Upper lobe of right lung (tissue), 1 donor: ENCODE results near the gene NELL1. TPM values are rescaled to one million over a fixed set of nuclear protein-coding genes. Genes with fewer than 3 reads are reported as not detected.

Experiments used
- ATAC-seq: fragments of 200-7000 bp; cut with Tn5 transposase; one replicate; pipeline ENCODE4 v1.9.1; 2020; ENCODE audit warnings: mild to moderate bottlenecking, moderate library complexity
- DNase-seq: peaks from one replicate; pipeline ENCODE4 v3.0.0-alpha.2; 2020
- H3K27ac ChIP-seq: fragments of 200-600 bp; one replicate; pipeline ENCODE4 v1.8.0; 2022
- H3K27me3 ChIP-seq: fragments of 200-600 bp; one replicate; pipeline ENCODE4 v1.8.0; 2022; ENCODE audit warnings: mild to moderate bottlenecking
- H3K36me3 ChIP-seq: fragments of 200-600 bp; one replicate; pipeline ENCODE4 v1.8.0; 2022
- H3K4me1 ChIP-seq: fragments of 200-600 bp; one replicate; pipeline ENCODE4 v1.8.0; 2022
- H3K4me3 ChIP-seq: fragments of 200-600 bp; one replicate; pipeline ENCODE4 v1.8.0; 2022; ENCODE audit warnings: mild to moderate bottlenecking
- H3K9me3 ChIP-seq: fragments of 200-600 bp; one replicate; pipeline ENCODE4 v1.8.0; 2022
- intact Hi-C: fragments of 100-400 bp; cut with DNase I; formaldehyde crosslinking; loops from one replicate; pipeline ENCODE4 v1.11.0; 2022
- total RNA-seq: library from RNA; stranded (reverse); fragmentation: NEBNext Ultra II Directional; extraction: Animal tissue kit (Norgen Biotek cat#: 25700); gene quantifications from one replicate; pipeline ENCODE4 v1.2.1, GENCODE V29; 2021
- TF ChIP-seq, protein P1 (sequence below): fragments of 200-600 bp; IDR thresholded peaks from one replicate; pipeline ENCODE4 v1.8.0; 2022; ENCODE audit warnings: antibody characterized with exemption
- donor health status: DM: no; HTN: yes; CAD: no; lungs with severe emphysema.

Gene NELL1
- total RNA-seq, 1 donor from 2014 or later = not detected

DNA sequence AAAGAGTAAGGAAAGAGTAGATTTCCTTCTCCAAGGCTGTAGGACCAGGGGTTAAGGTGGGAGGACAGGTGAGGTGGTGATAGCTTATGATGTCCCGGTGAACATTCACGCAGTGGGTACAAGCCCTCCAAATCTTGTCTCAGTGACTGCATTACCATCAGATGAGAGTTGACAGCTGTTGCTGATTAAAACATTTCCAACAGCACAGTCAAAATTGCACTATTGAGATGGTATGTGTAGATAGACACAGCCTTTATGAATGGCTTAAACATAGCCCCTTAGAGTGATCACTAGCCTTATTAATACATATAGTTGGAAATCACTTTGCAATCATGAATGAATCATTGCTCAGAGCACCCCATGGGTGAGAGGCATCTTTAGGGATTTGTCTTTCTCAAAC is 7.3 kb downstream of the NELL1 start:
- no peaks in the 10 kb centered on the region for H3K4me1 ChIP-seq
- H3K27ac ChIP-seq = no peak overlapping the region
- no peaks in the 10 kb centered on the region for H3K9me3 ChIP-seq
- ATAC-seq (no peak), DNase-seq (no peak)
- peaks cover 22% of the 10 kb centered on the region for H3K27me3 ChIP-seq
- intact Hi-C loops = no loop called here
- TF ChIP-seq, protein P1, sequence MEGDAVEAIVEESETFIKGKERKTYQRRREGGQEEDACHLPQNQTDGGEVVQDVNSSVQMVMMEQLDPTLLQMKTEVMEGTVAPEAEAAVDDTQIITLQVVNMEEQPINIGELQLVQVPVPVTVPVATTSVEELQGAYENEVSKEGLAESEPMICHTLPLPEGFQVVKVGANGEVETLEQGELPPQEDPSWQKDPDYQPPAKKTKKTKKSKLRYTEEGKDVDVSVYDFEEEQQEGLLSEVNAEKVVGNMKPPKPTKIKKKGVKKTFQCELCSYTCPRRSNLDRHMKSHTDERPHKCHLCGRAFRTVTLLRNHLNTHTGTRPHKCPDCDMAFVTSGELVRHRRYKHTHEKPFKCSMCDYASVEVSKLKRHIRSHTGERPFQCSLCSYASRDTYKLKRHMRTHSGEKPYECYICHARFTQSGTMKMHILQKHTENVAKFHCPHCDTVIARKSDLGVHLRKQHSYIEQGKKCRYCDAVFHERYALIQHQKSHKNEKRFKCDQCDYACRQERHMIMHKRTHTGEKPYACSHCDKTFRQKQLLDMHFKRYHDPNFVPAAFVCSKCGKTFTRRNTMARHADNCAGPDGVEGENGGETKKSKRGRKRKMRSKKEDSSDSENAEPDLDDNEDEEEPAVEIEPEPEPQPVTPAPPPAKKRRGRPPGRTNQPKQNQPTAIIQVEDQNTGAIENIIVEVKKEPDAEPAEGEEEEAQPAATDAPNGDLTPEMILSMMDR = no peak
- H3K36me3 ChIP-seq = no peaks in the 10 kb centered on the region
- H3K4me3 ChIP-seq = no peak overlapping the region

- H3K9me3 ChIP-seq = no peaks in the 10 kb centered on the region
- ATAC-seq (no peak), DNase-seq (no peak)
- no peaks in the 10 kb centered on the region for H3K4me1 ChIP-seq
- intact Hi-C loops = no loop called here
- H3K36me3 ChIP-seq = no peaks in the 10 kb centered on the region
- no peaks in the 10 kb centered on the region for H3K27me3 ChIP-seq
- no peak overlapping the region for H3K27ac ChIP-seq
- TF ChIP-seq, protein P1 = no peak
- no peak overlapping the region for H3K4me3 ChIP-seq
These were observed 19.4 kb downstream of the NELL1 start for GRCh38 chr11:20688761-20689160.

- Histone ChIP-seq H3K27ac (no peak overlapping the region), H3K36me3 (no peaks in the 10 kb centered on the region), H3K27me3 (no peaks in the 10 kb centered on the region), H3K4me1 (no peaks in the 10 kb centered on the region), H3K4me3 (no peak overlapping the region), H3K9me3 (no peaks in the 10 kb centered on the region)
- ATAC-seq (no peak), DNase-seq (no peak)
- intact Hi-C loops = no loop called here
- TF ChIP-seq, protein P1 = no peak
These were observed 38.5 kb downstream of the NELL1 start for GRCh38 chr11:20707876-20708275.

DNA sequence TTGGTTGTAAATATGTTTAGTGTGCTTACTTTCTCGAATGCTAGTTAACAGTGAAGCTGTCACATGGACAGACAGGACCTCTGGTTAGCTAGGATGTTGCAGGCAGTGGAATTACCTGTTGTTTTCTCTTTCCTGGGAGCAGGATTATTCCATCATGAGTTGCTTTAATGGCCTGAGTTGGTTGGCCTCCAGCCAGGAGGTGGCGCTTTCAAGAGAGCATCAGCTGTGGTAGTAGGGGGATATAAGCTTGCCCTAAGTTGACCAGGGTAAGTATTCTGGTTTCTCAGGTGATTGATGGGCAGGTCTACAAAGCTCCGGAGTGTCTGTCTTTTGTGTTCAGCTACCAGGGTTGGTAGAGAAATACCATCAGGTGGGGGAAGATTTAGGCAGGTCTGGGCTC is 43.5 kb downstream of the NELL1 start:
- TF ChIP-seq, protein P1 = no peak
- H3K36me3 ChIP-seq = no peaks in the 10 kb centered on the region
- no peak for DNase-seq
- H3K9me3 ChIP-seq = no peaks in the 10 kb centered on the region
- no peak overlapping the region for H3K27ac ChIP-seq
- no peak for ATAC-seq
- H3K27me3 ChIP-seq = no peaks in the 10 kb centered on the region
- intact Hi-C loops = no loop called here
- no peaks in the 10 kb centered on the region for H3K4me1 ChIP-seq
- H3K4me3 ChIP-seq = no peak overlapping the region

DNA sequence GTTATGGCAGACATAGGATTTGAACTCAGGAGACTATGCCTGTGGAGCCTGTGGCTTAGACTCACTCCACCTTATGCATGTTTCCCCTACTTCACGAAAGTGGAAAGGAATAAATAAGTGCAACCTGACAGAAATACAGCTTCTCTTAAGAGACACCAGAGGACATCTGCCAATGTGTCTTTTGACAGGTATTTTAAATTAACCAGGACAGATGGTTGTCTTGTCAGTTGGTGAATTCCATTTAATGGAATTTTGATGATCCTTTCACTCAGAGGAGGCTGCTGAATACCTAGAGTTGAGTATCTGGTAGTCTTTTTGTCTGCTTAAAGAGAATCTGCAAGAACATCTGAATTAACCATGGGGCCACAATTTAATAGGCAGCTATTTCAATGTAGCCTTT is 46.1 kb downstream of the NELL1 start:
- no peaks in the 10 kb centered on the region for H3K4me1 ChIP-seq
- no peaks in the 10 kb centered on the region for H3K9me3 ChIP-seq
- H3K27me3 ChIP-seq = no peaks in the 10 kb centered on the region
- no peak overlapping the region for H3K27ac ChIP-seq
- DNase-seq (no peak), ATAC-seq (no peak)
- H3K4me3 ChIP-seq = no peak overlapping the region
- intact Hi-C loops = no loop called here
- TF ChIP-seq, protein P1 = no peak
- H3K36me3 ChIP-seq = no peaks in the 10 kb centered on the region

DNA sequence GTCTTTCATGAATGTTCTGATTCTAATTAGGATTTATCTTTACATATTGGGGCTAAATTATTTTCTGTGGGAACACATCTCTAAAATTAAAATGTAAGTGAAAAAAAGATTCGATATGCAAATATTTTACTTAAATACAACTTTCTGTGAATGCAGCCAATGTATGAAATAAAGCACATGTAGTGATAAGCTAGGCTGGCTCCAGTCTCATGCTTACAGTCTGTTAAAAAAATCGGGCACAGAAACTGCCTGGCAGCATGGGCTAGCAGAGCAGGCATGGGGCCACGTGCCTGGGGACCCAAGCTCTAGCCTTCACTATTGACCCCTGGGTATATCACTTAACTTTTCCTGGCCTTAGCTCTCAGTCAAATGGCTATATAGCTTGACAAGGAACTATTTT is 46.5 kb downstream of the NELL1 start:
- Histone ChIP-seq H3K4me3 (no peak overlapping the region), H3K36me3 (no peaks in the 10 kb centered on the region), H3K27ac (no peak overlapping the region), H3K27me3 (no peaks in the 10 kb centered on the region), H3K4me1 (no peaks in the 10 kb centered on the region), H3K9me3 (no peaks in the 10 kb centered on the region)
- TF ChIP-seq, protein P1 = no peak
- intact Hi-C loops = no loop called here
- DNase-seq (no peak), ATAC-seq (no peak)
